ENCODE measurements around the gene APH1B. TPM values are rescaled to one million over a fixed set of nuclear protein-coding genes. Genes with fewer than 3 reads are reported as not detected.

The APH1B gene
- total RNA-seq, 4 donors from 2014 or later, result 0.80 to 9.7 (median 7.1) TPM

- no peak for DNase-seq
- Histone ChIP-seq H3K27ac (no peak overlapping the region), H3K27me3 (no peaks in the 10 kb centered on the region), H3K36me3 (no peaks in the 10 kb centered on the region), H3K4me3 (no peak overlapping the region), H3K4me1 (peaks cover 0 to 18% (median 4%) of the 10 kb centered on the region in 4 donors), H3K9me3 (no peaks in the 10 kb centered on the region)
- WGBS, 2 donors (ENCODE audit: low coverage in 1 of 2), result 4% methylated on average over 4 of the region's 4 CpGs
- intact Hi-C loops (cut with DNase I; ENCODE audit: low total_unique reads) (loop anchor here (2.0 kb wide), 1 partner anchor 114 kb away; no protein-coding TSS in a partner anchor), in situ Hi-C loops (cut with MboI; ENCODE audit: low pct_ligation_motif_present in 1 of 4, low pct_unique_long_range_greater_than_20kb in 1 of 4, low sequenced_read_pairs in 3 of 4) (loop anchor here in 2 of 4 donors (5.0 to 25.0 kb wide), 3 partner anchors 113 to 298 kb away; partner anchors contain the start of gene FBXL22 (in 1 of the 2))
- TF ChIP-seq EP300 (IDR thresholded peaks at IDR 0.05; ENCODE audit: low read depth) (no peak), POLR2AphosphoS5 (IDR thresholded peaks at IDR 0.05) (no peak), CTCF (IDR thresholded peaks at IDR 0.05) (peak; percentile 58 to 71 (median 66)), POLR2A (IDR thresholded peaks at IDR 0.05) (no peak)
Measured at GRCh38 chr15:63288778-63289378, 11.5 kb downstream of the APH1B start.

- intact Hi-C loops (cut with DNase I; ENCODE audit: low total_unique reads) (no loop called here), in situ Hi-C loops (cut with MboI; ENCODE audit: low pct_ligation_motif_present in 1 of 4, low pct_unique_long_range_greater_than_20kb in 1 of 4, low sequenced_read_pairs in 3 of 4) (loop anchor here (5.0 to 25.0 kb wide), 4 partner anchors 111 to 296 kb away; partner anchors contain the start of gene FBXL22 (in 1 of the 4))
- TF ChIP-seq POLR2A (IDR thresholded peaks at IDR 0.05), result no peak
- no peak for TF ChIP-seq CTCF (IDR thresholded peaks at IDR 0.05)
- no peak for TF ChIP-seq POLR2AphosphoS5 (IDR thresholded peaks at IDR 0.05)
- no peak for TF ChIP-seq EP300 (IDR thresholded peaks at IDR 0.05; ENCODE audit: low read depth)
- no peak overlapping the region for H3K4me3 ChIP-seq
- no peak overlapping the region for H3K27ac ChIP-seq
- H3K9me3 ChIP-seq, result no peaks in the 10 kb centered on the region
- H3K27me3 ChIP-seq, result no peaks in the 10 kb centered on the region
- no peak for DNase-seq
- peaks cover 0 to 18% (median 4%) of the 10 kb centered on the region in 4 donors for H3K4me1 ChIP-seq
- H3K36me3 ChIP-seq, result no peaks in the 10 kb centered on the region
Measured at GRCh38 chr15:63291507-63291906, 14.1 kb downstream of the APH1B start.

GRCh38 chr15:63292241-63292640 lies 14.8 kb downstream of the APH1B start:
- DNase-seq, result no peak
- Histone ChIP-seq H3K9me3 (no peaks in the 10 kb centered on the region), H3K4me3 (no peak overlapping the region), H3K36me3 (no peaks in the 10 kb centered on the region), H3K4me1 (peaks cover 0 to 18% (median 4%) of the 10 kb centered on the region in 4 donors), H3K27ac (no peak overlapping the region), H3K27me3 (no peaks in the 10 kb centered on the region)
- no peak for TF ChIP-seq EP300 (IDR thresholded peaks at IDR 0.05; ENCODE audit: low read depth)
- no peak for TF ChIP-seq POLR2AphosphoS5 (IDR thresholded peaks at IDR 0.05)
- TF ChIP-seq POLR2A (IDR thresholded peaks at IDR 0.05), result no peak
- WGBS, 2 donors (ENCODE audit: low coverage in 1 of 2), result 92 to 100% methylated on average over 1 to 3 of the region's 3 CpGs
- in situ Hi-C loops (cut with MboI; ENCODE audit: low pct_ligation_motif_present in 1 of 4, low pct_unique_long_range_greater_than_20kb in 1 of 4, low sequenced_read_pairs in 3 of 4) (loop anchor here (5.0 to 25.0 kb wide), 4 partner anchors 110 to 295 kb away; partner anchors contain the start of gene FBXL22 (in 1 of the 4)), intact Hi-C loops (cut with DNase I; ENCODE audit: low total_unique reads) (no loop called here)

- no peak for DNase-seq
- peaks cover 0 to 18% (median 4%) of the 10 kb centered on the region in 4 donors for H3K4me1 ChIP-seq
- H3K27me3 ChIP-seq, result no peaks in the 10 kb centered on the region
- TF ChIP-seq CTCF (IDR thresholded peaks at IDR 0.05), result no peak
- no peak for TF ChIP-seq POLR2A (IDR thresholded peaks at IDR 0.05)
- no peak for TF ChIP-seq POLR2AphosphoS5 (IDR thresholded peaks at IDR 0.05)
- intact Hi-C loops (cut with DNase I; ENCODE audit: low total_unique reads) (no loop called here), in situ Hi-C loops (cut with MboI; ENCODE audit: low pct_ligation_motif_present in 1 of 4, low pct_unique_long_range_greater_than_20kb in 1 of 4, low sequenced_read_pairs in 3 of 4) (loop anchor here (5.0 to 25.0 kb wide), 4 partner anchors 110 to 295 kb away; partner anchors contain the start of gene FBXL22 (in 1 of the 4))
- no peaks in the 10 kb centered on the region for H3K9me3 ChIP-seq
- H3K27ac ChIP-seq, result no peak overlapping the region
- H3K4me3 ChIP-seq, result no peak overlapping the region
- H3K36me3 ChIP-seq, result no peaks in the 10 kb centered on the region
- WGBS, 2 donors (ENCODE audit: low coverage in 1 of 2), result 96 to 100% methylated on average over 1 to 5 of the region's 5 CpGs
Measured at GRCh38 chr15:63292771-63293170, 15.4 kb downstream of the APH1B start.

All from transverse colon (tissue), 4 donors.